A549 treated with AZD9567 at 1 μM for 4 hours (cell line): ENCODE measurements around the gene GPR82. TPM values are rescaled to one million over a fixed set of nuclear protein-coding genes. Genes with fewer than 3 reads are reported as not detected.

ENCODE experiments used
- total RNA-seq: library from RNA; stranded (reverse); fragments of 200-300 nt; extraction: Qiagen RNA extraction; gene quantifications from 5 replicates; pipeline ENCODE4 v1.2.3, GENCODE V29; 2022; ENCODE audit not compliant: insufficient read depth

GPR82 gene, protein sequence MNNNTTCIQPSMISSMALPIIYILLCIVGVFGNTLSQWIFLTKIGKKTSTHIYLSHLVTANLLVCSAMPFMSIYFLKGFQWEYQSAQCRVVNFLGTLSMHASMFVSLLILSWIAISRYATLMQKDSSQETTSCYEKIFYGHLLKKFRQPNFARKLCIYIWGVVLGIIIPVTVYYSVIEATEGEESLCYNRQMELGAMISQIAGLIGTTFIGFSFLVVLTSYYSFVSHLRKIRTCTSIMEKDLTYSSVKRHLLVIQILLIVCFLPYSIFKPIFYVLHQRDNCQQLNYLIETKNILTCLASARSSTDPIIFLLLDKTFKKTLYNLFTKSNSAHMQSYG
- total RNA-seq, result not detected in 5 replicates

DNA sequence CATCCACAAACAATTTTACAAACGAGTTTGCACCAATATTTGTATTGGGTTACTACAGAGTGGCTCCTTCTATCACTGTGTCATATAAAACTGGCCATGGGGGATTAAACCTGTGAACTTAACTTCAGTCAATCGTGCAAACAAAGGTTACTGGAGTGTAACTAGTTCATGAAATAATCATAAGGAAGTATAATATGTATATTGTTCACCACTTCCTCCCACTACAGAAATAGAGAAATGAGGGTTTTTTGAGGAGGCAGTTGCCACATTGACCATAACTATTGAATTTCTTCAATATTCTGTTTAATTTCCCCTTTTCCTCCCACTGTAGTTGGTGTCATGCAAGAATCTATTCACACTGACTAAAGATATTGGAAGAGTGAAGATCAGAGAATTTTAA, at the start of gene GPR82:
Gene GPR82, plus strand, starts transcription at position 356 of the 400 bp plus-strand sequence. CDS start 2,846 bp downstream, outside the sequence.

GRCh38 chrX:41688835-41689234, 35.1 kb upstream of the GPR82 start, which contains the start of gene GPR34:
TSS of gene GPR34 (plus strand) at chrX:41688973. CDS start at chrX:41695634, 6,661 bp downstream.

Other genes starting within 250 kb of the GPR82 start
- 0.08 to 0.10 TPM in 2 of 5 replicates, not detected in the others for gene GPR34, start 35.2 kb upstream of the GPR82 start, total RNA-seq
- 20.1 to 25.0 TPM (median 20.7 TPM) in 5 replicates for gene CASK, start 199.4 kb downstream of the GPR82 start, total RNA-seq